Measurements from ENCODE around the gene CXXC1. TPM values are rescaled to one million over a fixed set of nuclear protein-coding genes. Genes with fewer than 3 reads are reported as not detected.
"Not testable (repeated sequence)": the region's sequence is repeated elsewhere in the genome, so short reads cannot be mapped to it uniquely, and the experiment has no call there.

CXXC1 gene
- total and polyA plus RNA-seq, 3 donors from 2014 or later = 73.4 to 137 (median 109) TPM

DNA sequence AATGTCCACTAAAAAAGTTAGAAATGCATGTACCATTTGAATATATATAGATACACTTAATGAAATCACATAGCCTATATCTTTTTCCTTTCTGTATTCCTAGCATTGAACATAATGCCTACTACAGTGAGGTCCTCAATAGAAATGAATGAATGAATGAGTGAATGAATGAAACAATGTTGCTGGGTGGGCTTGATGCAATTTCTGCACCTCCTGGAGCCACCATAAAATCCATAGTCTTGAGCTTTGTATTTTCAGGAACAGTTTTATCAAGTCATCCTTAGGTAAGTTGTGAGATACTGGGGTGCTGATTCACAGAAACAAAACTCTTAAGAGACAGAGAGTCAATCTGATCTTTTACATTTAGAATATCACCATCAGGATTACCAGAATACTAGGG, 24.5 kb downstream of the CXXC1 start:
- intact Hi-C loops (cut with DNase I; ENCODE audit: low total_unique reads) = no loop called here
- DNase-seq = no peak
- Histone ChIP-seq H3K27me3 (no peaks in the 10 kb centered on the region), H3K4me1 (peaks cover 10% of the 10 kb centered on the region), H3K9me3 (no peaks in the 10 kb centered on the region), H3K27ac (no peak overlapping the region), H3K36me3 (ENCODE audit: low read depth, missing control alignments) (no peaks in the 10 kb centered on the region), H3K4me3 (no peak overlapping the region)
- TF ChIP-seq, protein P1, sequence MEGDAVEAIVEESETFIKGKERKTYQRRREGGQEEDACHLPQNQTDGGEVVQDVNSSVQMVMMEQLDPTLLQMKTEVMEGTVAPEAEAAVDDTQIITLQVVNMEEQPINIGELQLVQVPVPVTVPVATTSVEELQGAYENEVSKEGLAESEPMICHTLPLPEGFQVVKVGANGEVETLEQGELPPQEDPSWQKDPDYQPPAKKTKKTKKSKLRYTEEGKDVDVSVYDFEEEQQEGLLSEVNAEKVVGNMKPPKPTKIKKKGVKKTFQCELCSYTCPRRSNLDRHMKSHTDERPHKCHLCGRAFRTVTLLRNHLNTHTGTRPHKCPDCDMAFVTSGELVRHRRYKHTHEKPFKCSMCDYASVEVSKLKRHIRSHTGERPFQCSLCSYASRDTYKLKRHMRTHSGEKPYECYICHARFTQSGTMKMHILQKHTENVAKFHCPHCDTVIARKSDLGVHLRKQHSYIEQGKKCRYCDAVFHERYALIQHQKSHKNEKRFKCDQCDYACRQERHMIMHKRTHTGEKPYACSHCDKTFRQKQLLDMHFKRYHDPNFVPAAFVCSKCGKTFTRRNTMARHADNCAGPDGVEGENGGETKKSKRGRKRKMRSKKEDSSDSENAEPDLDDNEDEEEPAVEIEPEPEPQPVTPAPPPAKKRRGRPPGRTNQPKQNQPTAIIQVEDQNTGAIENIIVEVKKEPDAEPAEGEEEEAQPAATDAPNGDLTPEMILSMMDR (IDR thresholded peaks at IDR 0.05) = no peak
- no peak for TF ChIP-seq POLR2A (IDR thresholded peaks at IDR 0.05)

DNA sequence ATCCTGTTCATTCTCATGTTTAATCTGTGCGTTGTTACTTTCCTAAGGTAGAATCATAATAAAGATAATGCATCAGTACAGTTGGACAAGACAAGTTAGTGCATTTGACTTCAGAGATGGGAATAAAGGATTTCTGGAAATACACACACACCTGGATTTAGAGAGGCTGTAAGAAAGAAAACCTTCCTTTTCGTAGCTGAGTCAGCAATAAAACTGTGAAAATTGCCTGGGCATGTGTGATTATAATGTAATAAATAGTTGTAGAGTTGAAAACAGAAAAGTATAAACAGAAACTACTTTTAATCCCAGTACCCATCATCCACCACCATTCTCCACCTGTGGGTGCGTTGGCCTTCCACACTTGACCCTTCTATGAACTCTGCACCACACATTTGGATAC, 36.6 kb downstream of the CXXC1 start:
- no peaks in the 10 kb centered on the region for H3K27me3 ChIP-seq
- no peaks in the 10 kb centered on the region for H3K9me3 ChIP-seq
- H3K4me3 ChIP-seq = no peak overlapping the region
- WGBS, 2 donors = 87 to 91% methylated on average over 3 of the region's 3 CpGs
- TF ChIP-seq, protein P1 (IDR thresholded peaks at IDR 0.05) = no peak
- TF ChIP-seq POLR2A (IDR thresholded peaks at IDR 0.05) = no peak
- no peaks in the 10 kb centered on the region for H3K4me1 ChIP-seq
- intact Hi-C loops (cut with DNase I; ENCODE audit: low total_unique reads) = no loop called here
- H3K27ac ChIP-seq = no peak overlapping the region
- no peak for DNase-seq
- no peaks in the 10 kb centered on the region for H3K36me3 ChIP-seq (ENCODE audit: low read depth, missing control alignments)

DNA sequence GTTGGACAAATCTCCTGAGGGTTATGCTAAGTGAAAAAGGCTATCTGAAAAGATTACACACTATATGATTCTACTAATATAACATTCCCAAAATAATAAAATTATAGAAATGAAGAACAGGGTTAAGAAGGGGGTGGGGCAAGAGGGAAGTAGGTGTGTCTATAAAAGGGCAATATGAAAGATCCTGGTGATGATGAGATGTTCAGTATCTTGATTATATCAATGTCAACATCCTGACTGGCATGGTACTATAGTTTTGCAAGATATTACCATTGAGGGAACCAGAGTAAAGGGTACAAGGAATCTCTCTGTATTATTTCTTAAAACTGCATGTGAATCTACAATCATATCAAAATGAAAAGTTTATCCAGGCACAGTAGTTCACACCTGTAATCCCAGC, 37.9 kb downstream of the CXXC1 start:
- Histone ChIP-seq H3K27me3 (no peaks in the 10 kb centered on the region), H3K36me3 (ENCODE audit: low read depth, missing control alignments) (no peaks in the 10 kb centered on the region), H3K9me3 (no peaks in the 10 kb centered on the region), H3K27ac (no peak overlapping the region), H3K4me1 (no peaks in the 10 kb centered on the region), H3K4me3 (no peak overlapping the region)
- no peak for DNase-seq
- intact Hi-C loops (cut with DNase I; ENCODE audit: low total_unique reads) = no loop called here
- TF ChIP-seq, protein P1 (IDR thresholded peaks at IDR 0.05) = no peak
- no peak for TF ChIP-seq POLR2A (IDR thresholded peaks at IDR 0.05)

DNA sequence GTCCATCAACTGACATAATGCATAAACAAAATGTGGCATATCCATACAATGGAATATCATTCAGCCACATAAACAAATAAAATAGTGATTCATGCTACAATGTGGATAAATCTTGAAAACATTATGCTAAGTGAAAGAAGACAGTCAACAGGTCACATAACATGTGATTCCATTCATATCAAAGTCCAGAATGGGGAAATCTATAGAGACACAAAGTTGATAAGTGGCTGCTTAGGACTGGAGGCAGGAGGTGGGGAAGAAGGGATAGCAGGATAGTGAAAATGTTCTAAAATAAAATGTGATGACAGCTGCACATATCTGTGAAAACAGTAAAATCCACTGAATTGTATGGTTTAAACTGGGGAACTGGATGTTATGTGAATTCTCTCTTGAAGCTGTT, 39.9 kb downstream of the CXXC1 start:
- Histone ChIP-seq H3K27me3 (no peaks in the 10 kb centered on the region), H3K4me3 (no peak overlapping the region), H3K27ac (no peak overlapping the region), H3K36me3 (ENCODE audit: low read depth, missing control alignments) (no peaks in the 10 kb centered on the region), H3K4me1 (no peaks in the 10 kb centered on the region), H3K9me3 (no peaks in the 10 kb centered on the region)
- DNase-seq = no peak
- intact Hi-C loops (cut with DNase I; ENCODE audit: low total_unique reads) = no loop called here
- TF ChIP-seq POLR2A (IDR thresholded peaks at IDR 0.05) = no peak
- TF ChIP-seq, protein P1 (IDR thresholded peaks at IDR 0.05) = no peak

DNA sequence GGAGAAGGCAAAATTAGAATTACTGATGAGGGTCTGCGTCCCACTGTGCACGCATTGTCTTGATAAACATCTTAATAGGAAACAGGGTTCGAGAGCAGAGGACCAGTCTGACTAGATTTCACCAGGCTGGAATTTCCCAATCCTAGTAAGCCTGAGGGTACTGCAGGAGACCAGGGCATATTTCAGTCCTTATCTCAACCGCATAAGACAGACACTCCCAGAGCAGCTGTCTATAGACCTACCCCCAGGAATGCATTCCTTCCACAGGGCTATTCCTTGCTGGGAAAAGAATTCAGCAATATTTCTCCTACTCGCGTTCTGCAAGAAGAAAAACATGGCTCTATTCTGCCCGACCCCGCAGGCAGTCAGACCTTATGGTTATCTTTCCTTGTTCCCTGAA, 45.7 kb downstream of the CXXC1 start:
- H3K4me3 ChIP-seq; H3K4me1 ChIP-seq; H3K9me3 ChIP-seq; H3K36me3 ChIP-seq (ENCODE audit: low read depth, missing control alignments); intact Hi-C loops (cut with DNase I; ENCODE audit: low total_unique reads); H3K27me3 ChIP-seq; H3K27ac ChIP-seq; DNase-seq: not testable (repeated sequence)
- 73 to 83% methylated on average over 8 of the region's 8 CpGs for WGBS, 2 donors
